Gastroesophageal sphincter (tissue), 3 donors: ENCODE results near the gene KLHL3.

ENCODE experiments used
- CTCF ChIP-seq, 4 experiments: fragments of 200-600 bp in 2 of 4; fragments of 450-650 bp in 2 of 4; sonication (generic) in 1 of 4; IDR thresholded peaks; one replicate each; pipeline ENCODE4 v1.5.1; 2017 to 2019; ENCODE audit warnings: antibody characterized with exemption in 4 of 4, mild to moderate bottlenecking in 2 of 4, moderate library complexity in 2 of 4
- EP300 ChIP-seq: sonication (generic); formaldehyde crosslinking; IDR thresholded peaks from one replicate; pipeline ENCODE4 v1.6.1; 2017; ENCODE audit warnings: antibody characterized with exemption, mild to moderate bottlenecking
- POLR2A ChIP-seq, 2 donors: fragments of 450-650 bp; IDR thresholded peaks; one replicate each; pipeline ENCODE4 v1.6.1; 2017; ENCODE audit warnings: antibody characterized with exemption in 2 of 2, mild to moderate bottlenecking in 2 of 2, moderate library complexity in 1 of 2
- POLR2AphosphoS5 ChIP-seq: sonication (generic); formaldehyde crosslinking; IDR thresholded peaks from one replicate; pipeline ENCODE4 v1.6.1; 2017; ENCODE audit warnings: antibody characterized with exemption

DNA sequence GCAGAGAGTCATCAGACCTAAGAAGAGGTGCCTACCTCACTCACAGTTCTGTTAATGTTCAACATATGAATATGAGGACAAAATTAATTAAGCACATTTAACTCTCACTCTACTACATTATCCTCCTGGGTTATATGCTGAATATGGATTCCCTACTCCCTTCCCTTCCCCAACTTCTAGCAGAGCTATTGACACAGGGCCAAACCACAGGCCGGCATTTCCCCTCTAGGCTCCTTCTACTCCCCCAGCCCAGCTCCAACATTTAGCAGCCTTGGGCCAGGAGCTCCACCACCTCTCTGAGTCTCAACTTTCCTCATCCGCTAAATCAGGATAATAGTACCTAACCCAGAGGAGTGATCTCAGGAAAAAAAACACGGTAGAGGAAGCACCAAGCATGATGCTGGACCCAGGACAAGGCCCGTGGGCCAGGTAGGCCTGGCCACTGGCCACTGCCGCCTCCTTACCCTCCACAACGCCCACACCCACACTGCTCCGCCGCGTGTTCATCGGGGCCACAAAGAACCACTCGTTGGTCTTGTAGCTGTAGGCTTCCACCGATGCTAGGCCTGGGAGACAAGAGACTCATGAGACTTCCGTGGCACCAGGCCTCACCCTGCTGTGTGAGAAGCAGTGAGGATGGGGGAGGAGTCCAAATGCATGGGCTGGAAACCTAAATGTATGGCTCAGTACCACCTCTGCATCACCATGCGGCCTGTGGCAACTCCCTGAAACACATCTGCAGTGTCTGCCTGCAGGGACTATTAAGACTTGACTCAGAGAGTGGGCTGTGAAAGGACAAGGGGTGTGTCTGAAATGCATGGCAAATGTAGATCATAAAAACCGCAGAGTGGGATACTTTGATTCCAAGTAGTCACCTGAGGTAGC is 98.8 kb downstream of the KLHL3 start:
- no peak for TF ChIP-seq POLR2A (IDR thresholded peaks at IDR 0.05)
- TF ChIP-seq POLR2AphosphoS5, result no peak
- TF ChIP-seq CTCF (IDR thresholded peaks at IDR 0.05), result no peak
- TF ChIP-seq EP300, result no peak
